ENCODE measurements around the gene FMNL2.

DNA sequence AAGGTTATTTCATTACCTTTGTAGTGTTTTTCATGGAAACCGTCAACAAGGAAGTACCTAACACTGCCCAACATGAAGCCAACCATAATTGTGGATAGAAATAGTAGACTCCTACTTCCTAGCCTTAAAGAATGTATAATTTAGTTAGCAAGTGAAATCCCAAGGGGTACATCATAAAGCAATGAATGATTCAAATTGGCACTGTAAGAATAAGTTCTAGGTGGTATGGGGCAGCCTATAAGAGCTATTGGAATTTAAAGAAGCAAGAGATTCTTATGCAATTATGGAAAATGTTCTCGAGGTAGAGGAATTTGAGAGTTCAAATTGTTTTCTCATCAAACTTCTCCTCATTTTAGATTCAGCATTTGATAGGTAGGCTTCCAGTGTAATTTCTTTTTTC lies 157.9 kb downstream of the FMNL2 start:
- TF ChIP-seq, protein P1, sequence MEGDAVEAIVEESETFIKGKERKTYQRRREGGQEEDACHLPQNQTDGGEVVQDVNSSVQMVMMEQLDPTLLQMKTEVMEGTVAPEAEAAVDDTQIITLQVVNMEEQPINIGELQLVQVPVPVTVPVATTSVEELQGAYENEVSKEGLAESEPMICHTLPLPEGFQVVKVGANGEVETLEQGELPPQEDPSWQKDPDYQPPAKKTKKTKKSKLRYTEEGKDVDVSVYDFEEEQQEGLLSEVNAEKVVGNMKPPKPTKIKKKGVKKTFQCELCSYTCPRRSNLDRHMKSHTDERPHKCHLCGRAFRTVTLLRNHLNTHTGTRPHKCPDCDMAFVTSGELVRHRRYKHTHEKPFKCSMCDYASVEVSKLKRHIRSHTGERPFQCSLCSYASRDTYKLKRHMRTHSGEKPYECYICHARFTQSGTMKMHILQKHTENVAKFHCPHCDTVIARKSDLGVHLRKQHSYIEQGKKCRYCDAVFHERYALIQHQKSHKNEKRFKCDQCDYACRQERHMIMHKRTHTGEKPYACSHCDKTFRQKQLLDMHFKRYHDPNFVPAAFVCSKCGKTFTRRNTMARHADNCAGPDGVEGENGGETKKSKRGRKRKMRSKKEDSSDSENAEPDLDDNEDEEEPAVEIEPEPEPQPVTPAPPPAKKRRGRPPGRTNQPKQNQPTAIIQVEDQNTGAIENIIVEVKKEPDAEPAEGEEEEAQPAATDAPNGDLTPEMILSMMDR (IDR thresholded peaks at IDR 0.05; ENCODE audit: borderline replicate concordance, extremely low read depth, low read length, poor library complexity, severe bottlenecking), result no peak
- no peak for TF ChIP-seq EZH2 (IDR thresholded peaks at IDR 0.05; ENCODE audit: borderline replicate concordance, low read depth, low read length, severe bottlenecking)
